GM12864 (cell line): ENCODE measurements around the gene OR4E2.
"Not testable (repeated sequence)": the region's sequence is repeated elsewhere in the genome, so short reads cannot be mapped to it uniquely, and the experiment has no call there.

Experiments
- DNase-seq: peaks from one replicate; pipeline ENCODE4 v3.0.0-alpha.2; 2011; ENCODE audit warnings: low read depth
- H3K4me3 ChIP-seq: 2 replicates; pipeline ENCODE4 v1.5.1; 2011; ENCODE audit warnings: mild to moderate bottlenecking, low read depth, low read length, control low read depth
- TF ChIP-seq, protein P1 (sequence below): IDR thresholded peaks from 2 replicates; pipeline ENCODE4 v1.5.1; 2011; ENCODE audit warnings: low read depth, mild to moderate bottlenecking, moderate library complexity, low read length, control low read depth, inconsistent platforms; ENCODE audit errors: missing control alignments

Gene OR4E2, protein sequence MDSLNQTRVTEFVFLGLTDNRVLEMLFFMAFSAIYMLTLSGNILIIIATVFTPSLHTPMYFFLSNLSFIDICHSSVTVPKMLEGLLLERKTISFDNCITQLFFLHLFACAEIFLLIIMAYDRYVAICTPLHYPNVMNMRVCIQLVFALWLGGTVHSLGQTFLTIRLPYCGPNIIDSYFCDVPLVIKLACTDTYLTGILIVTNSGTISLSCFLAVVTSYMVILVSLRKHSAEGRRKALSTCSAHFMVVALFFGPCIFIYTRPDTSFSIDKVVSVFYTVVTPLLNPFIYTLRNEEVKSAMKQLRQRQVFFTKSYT

DNA sequence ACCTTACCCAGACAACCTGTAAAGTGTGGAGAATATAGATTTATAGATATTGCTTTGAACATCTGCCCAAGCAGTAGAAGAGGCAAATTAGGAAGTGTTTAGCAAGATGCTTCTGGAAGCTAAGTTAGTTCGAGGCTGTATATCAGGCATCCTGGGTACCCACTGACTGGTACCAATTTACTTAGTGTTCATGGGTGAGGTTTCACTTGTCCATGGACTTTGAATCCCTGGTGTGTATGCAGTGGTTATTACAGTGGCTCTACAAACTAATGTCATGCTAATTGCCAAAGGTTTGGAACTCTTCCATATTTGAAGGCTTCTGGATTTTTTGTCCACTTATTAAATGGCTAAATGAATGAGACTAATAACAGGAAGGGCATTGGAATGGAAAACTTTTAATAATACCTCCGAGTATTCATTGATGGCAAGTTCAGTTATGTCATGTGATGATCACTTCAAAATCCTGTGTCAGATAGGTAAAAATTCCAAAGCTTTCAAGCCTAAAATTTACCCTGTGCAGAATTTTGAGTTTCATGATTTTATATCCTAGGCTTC, at the start of gene OR4E2:
Gene OR4E2 (plus strand): TSS at position 505 of the 555 bp plus-strand sequence. CDS start 11,248 bp downstream, outside the sequence.
- TF ChIP-seq, protein P1, sequence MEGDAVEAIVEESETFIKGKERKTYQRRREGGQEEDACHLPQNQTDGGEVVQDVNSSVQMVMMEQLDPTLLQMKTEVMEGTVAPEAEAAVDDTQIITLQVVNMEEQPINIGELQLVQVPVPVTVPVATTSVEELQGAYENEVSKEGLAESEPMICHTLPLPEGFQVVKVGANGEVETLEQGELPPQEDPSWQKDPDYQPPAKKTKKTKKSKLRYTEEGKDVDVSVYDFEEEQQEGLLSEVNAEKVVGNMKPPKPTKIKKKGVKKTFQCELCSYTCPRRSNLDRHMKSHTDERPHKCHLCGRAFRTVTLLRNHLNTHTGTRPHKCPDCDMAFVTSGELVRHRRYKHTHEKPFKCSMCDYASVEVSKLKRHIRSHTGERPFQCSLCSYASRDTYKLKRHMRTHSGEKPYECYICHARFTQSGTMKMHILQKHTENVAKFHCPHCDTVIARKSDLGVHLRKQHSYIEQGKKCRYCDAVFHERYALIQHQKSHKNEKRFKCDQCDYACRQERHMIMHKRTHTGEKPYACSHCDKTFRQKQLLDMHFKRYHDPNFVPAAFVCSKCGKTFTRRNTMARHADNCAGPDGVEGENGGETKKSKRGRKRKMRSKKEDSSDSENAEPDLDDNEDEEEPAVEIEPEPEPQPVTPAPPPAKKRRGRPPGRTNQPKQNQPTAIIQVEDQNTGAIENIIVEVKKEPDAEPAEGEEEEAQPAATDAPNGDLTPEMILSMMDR: no peak
- no peak for DNase-seq
- H3K4me3 ChIP-seq: no peak within 1 kb of the TSS

- TF ChIP-seq, protein P1: no peak
- H3K4me3 ChIP-seq: no peak overlapping the region
- DNase-seq: peak; percentile 2
Measured at GRCh38 chr14:21612324-21612723, 41.3 kb upstream of the OR4E2 start.

- no peak for DNase-seq
- TF ChIP-seq, protein P1: no peak
- H3K4me3 ChIP-seq: no peak overlapping the region
Measured at GRCh38 chr14:21614240-21614639, 39.4 kb upstream of the OR4E2 start.

- H3K4me3 ChIP-seq: no peak overlapping the region
- DNase-seq: no peak
- TF ChIP-seq, protein P1: no peak
Measured at GRCh38 chr14:21617614-21618013, 36.0 kb upstream of the OR4E2 start.

- DNase-seq: no peak
- H3K4me3 ChIP-seq: no peak overlapping the region
- TF ChIP-seq, protein P1: no peak
Measured at GRCh38 chr14:21626491-21627230, 27.0 kb upstream of the OR4E2 start.

- DNase-seq, H3K4me3 ChIP-seq: not testable (repeated sequence)
Measured at GRCh38 chr14:21630503-21630902, 23.1 kb upstream of the OR4E2 start.

DNA sequence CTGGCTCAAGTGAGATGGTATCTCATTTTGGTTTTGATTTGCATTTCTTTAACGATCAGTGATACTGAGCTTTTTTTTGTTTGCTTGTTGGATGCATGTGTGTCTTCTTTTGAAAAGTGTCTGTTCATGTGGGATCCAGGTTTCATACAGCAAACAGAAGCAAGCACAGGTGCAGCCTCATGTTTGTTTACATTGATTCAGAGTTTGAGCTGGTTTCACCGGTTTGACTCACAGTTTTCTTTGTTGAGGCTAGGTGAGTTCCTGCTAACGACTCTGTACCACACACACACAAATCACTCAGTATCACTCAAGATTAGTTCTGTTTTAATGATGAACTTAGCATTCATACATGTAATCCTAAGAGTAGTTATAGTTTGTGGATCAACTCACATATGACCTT, 22.6 kb upstream of the OR4E2 start:
- no peak overlapping the region for H3K4me3 ChIP-seq
- TF ChIP-seq, protein P1: no peak
- DNase-seq: no peak
